Measurements from ENCODE around the gene PSENEN.

PSENEN gene

GRCh38 chr19:35780717-35781116, 35.3 kb downstream of the PSENEN start:
- H3K9me3 Mint-ChIP-seq = no peaks in the 10 kb centered on the region
- no peak overlapping the region for H3K27ac Mint-ChIP-seq
- no peaks in the 10 kb centered on the region for H3K27me3 Mint-ChIP-seq
- peaks cover 6% of the 10 kb centered on the region for H3K36me3 Mint-ChIP-seq (ENCODE audit: insufficient read depth)
- H3K4me3 Mint-ChIP-seq = no peak overlapping the region
- H3K4me1 Mint-ChIP-seq (ENCODE audit: low read depth in 2 of 2) = peaks cover 8 to 11% of the 10 kb centered on the region in 2 donors
- no peak for ATAC-seq (replicated peaks)
- DNase-seq = no peak

DNA sequence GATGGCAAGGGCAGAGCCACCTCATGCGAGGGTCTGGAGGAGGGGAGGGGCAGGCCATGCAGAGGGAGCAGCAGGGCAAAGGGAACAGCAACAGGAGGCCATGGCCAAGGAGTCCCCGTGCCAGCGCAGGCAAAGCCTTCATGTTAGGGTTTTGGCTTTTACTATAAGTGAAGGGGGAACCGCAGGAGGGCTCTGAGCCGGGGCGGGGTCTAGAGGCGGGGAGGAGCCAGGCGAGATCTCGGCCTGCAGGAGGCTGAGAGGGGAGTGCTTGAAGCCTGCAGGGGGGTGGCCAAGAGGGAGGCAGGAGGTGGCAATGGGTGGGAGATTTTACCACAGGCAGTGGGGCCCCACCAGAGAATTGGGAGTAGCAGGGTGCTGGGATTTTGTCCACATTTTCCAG, 36.2 kb downstream of the PSENEN start:
- no peaks in the 10 kb centered on the region for H3K27me3 Mint-ChIP-seq
- no peak overlapping the region for H3K27ac Mint-ChIP-seq

DNA sequence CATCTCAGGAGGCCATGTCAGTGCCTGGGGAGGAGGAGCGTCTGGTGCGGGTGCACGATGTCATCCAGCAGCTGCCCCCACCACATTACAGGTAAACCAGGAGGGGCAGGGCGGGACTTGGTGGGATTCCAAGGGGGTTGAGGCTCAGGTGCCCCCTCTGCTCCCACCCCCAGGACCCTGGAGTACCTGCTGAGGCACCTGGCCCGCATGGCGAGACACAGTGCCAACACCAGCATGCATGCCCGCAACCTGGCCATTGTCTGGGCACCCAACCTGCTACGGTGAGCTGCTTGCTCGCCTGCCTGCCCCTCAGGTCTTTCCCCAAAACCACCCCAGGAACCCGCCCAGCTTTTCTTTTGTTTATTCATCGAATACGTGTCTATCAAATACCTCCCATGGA, 37.1 kb downstream of the PSENEN start:
- no peaks in the 10 kb centered on the region for H3K9me3 Mint-ChIP-seq
- no peak overlapping the region for H3K4me3 Mint-ChIP-seq
- peak overlapping the region; percentile 14 to 15 for H3K27ac Mint-ChIP-seq
- ATAC-seq (replicated peaks) = no peak
- H3K4me1 Mint-ChIP-seq (ENCODE audit: low read depth in 2 of 2) = no peaks in the 10 kb centered on the region
- DNase-seq = no peak
- H3K27me3 Mint-ChIP-seq = no peaks in the 10 kb centered on the region
- H3K36me3 Mint-ChIP-seq (ENCODE audit: insufficient read depth) = peaks cover 6% of the 10 kb centered on the region

More for the DNA sequence above, 36.2 kb downstream of the PSENEN start:
- Mint-ChIP-seq H3K36me3 (ENCODE audit: insufficient read depth) (peaks cover 6% of the 10 kb centered on the region), H3K9me3 (no peaks in the 10 kb centered on the region), H3K4me1 (ENCODE audit: low read depth in 2 of 2) (peaks cover 3 to 4% of the 10 kb centered on the region in 2 donors), H3K4me3 (no peak overlapping the region)
- ATAC-seq (replicated peaks) (no peak), DNase-seq (no peak)

DNA sequence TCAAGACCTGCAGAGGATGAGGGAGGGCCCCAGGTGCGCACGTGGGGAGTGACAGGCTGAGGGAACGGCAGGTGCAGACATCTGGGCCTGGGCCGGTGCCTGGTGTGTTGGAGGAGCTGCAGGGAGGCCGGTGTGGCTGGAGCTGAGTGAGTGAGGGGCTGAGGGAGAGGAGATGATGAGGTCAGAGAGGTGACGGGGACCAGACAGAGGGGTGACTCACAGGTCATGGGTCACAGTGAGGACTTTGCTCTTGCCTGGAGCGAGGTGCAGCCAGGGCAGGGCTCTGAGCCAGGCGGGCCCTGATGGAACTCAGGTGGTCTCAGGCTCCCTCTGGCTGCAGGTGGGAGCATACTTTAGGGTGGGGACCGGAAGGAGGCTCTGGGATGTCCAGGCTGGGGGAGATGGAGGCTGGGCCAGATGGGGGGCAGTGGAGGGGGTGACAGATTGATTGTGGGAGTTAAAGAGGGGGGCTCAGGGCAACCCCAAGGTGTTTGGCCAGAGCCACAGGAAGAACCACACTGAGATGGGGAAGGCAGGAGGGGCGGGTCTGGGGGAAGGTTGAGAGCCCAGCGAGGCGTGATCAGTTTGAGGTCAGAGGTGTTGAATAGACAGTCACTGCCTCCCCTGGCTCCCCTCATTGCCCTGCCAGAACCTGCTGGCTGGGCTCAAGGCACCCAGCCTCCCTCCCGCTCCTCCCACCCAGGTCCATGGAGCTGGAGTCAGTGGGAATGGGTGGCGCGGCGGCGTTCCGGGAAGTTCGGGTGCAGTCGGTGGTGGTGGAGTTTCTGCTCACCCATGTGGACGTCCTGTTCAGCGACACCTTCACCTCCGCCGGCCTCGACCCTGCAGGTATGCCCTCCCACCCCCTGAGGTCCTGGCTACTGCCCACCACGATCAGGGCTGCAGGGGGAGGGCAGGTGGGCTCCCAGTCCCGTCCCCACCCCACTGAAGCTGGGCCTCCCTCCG, 38.3 kb downstream of the PSENEN start:
- Mint-ChIP-seq H3K4me3 (no peak overlapping the region), H3K9me3 (no peaks in the 10 kb centered on the region), H3K36me3 (ENCODE audit: insufficient read depth) (peaks cover 6% of the 10 kb centered on the region), H3K27ac (peak overlapping the region in 1 of 2 donors; percentile 14), H3K4me1 (ENCODE audit: low read depth in 2 of 2) (no peaks in the 10 kb centered on the region), H3K27me3 (no peaks in the 10 kb centered on the region)
- ATAC-seq (replicated peaks) (no peak), DNase-seq (no peak)

- no peak for ATAC-seq (replicated peaks)
- no peak overlapping the region for H3K4me3 Mint-ChIP-seq
These were observed 39.3 kb downstream of the PSENEN start for GRCh38 chr19:35784503-35785338.

GRCh38 chr19:35785339-35785627, 39.8 kb downstream of the PSENEN start:
- Mint-ChIP-seq H3K4me1 (ENCODE audit: low read depth in 2 of 2) (no peaks in the 10 kb centered on the region), H3K4me3 (no peak overlapping the region), H3K9me3 (no peaks in the 10 kb centered on the region), H3K27me3 (no peaks in the 10 kb centered on the region), H3K36me3 (ENCODE audit: insufficient read depth) (peaks cover 2% of the 10 kb centered on the region), H3K27ac (no peak overlapping the region)
- DNase-seq = no peak
- no peak for ATAC-seq (replicated peaks)

More at GRCh38 chr19:35784503-35785338, 39.3 kb downstream of the PSENEN start:
- H3K4me1 Mint-ChIP-seq (ENCODE audit: low read depth in 2 of 2) = no peaks in the 10 kb centered on the region
- no peaks in the 10 kb centered on the region for H3K9me3 Mint-ChIP-seq
- no peak for DNase-seq
- no peaks in the 10 kb centered on the region for H3K27me3 Mint-ChIP-seq
- H3K36me3 Mint-ChIP-seq (ENCODE audit: insufficient read depth) = peaks cover 3% of the 10 kb centered on the region
- no peak overlapping the region for H3K27ac Mint-ChIP-seq

GRCh38 chr19:35786299-35787160, 41.1 kb downstream of the PSENEN start:
- ATAC-seq (replicated peaks) (no peak), DNase-seq (no peak)
- Mint-ChIP-seq H3K4me1 (ENCODE audit: low read depth in 2 of 2) (no peaks in the 10 kb centered on the region), H3K36me3 (ENCODE audit: insufficient read depth) (no peaks in the 10 kb centered on the region), H3K27me3 (peaks cover 0 to 2% of the 10 kb centered on the region in 2 donors), H3K27ac (no peak overlapping the region), H3K9me3 (no peaks in the 10 kb centered on the region), H3K4me3 (no peak overlapping the region)

DNA sequence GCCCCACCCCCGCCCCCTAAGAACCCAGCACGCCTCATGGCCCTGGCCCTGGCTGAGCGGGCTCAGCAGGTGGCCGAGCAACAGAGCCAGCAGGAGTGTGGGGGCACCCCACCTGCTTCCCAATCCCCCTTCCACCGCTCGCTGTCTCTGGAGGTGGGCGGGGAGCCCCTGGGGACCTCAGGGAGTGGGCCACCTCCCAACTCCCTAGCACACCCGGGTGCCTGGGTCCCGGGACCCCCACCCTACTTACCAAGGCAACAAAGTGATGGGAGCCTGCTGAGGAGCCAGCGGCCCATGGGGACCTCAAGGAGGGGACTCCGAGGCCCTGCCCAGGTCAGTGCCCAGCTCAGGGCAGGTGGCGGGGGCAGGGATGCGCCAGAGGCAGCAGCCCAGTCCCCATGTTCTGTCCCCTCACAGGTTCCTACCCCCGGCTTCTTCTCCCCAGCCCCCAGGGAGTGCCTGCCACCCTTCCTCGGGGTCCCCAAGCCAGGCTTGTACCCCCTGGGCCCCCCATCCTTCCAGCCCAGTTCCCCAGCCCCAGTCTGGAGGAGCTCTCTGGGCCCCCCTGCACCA, 41.9 kb downstream of the PSENEN start:
- no peak for ATAC-seq (replicated peaks)
- Mint-ChIP-seq H3K4me1 (ENCODE audit: low read depth in 2 of 2) (no peaks in the 10 kb centered on the region), H3K4me3 (no peak overlapping the region), H3K27ac (no peak overlapping the region), H3K9me3 (no peaks in the 10 kb centered on the region), H3K36me3 (ENCODE audit: insufficient read depth) (no peaks in the 10 kb centered on the region), H3K27me3 (peaks cover 0 to 9% of the 10 kb centered on the region in 2 donors)
- no peak for DNase-seq

DNA sequence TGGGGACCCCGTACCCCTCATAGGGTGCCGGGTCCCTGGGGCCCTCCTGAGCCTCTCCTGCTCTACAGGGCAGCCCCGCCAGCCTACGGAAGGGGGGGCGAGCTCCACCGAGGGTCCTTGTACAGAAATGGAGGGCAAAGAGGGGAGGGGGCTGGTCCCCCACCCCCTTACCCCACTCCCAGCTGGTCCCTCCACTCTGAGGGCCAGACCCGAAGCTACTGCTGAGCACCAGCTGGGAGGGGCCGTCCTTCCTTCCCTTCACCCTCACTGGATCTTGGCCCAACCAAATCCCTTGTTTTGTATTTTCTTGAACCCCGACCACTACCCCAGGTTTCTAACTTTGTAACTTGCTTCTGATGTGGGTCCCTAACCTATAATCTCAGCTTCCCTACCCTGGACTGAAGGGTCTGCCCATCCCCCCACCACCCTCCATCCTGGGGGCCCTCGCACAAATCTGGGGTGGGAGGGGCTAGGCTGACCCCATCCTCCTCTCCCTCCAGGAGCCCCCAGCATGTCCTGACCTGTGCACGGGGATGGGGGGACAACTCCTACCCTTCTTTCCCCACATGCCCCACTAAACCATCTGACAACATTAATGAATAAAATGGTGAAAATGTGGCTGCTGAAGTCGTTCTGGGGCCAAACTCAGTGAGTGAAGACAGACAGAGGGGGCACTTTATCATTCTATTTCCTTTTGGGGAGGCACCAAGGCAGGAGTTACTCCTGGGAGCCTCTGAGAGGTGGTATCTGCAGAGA, 42.9 kb downstream of the PSENEN start:
- Mint-ChIP-seq H3K9me3 (no peaks in the 10 kb centered on the region), H3K4me3 (no peak overlapping the region), H3K27me3 (peaks cover 0 to 20% of the 10 kb centered on the region in 2 donors), H3K36me3 (ENCODE audit: insufficient read depth) (no peaks in the 10 kb centered on the region), H3K27ac (no peak overlapping the region), H3K4me1 (ENCODE audit: low read depth in 2 of 2) (no peaks in the 10 kb centered on the region)
- ATAC-seq (replicated peaks) (no peak), DNase-seq (no peak)

DNA sequence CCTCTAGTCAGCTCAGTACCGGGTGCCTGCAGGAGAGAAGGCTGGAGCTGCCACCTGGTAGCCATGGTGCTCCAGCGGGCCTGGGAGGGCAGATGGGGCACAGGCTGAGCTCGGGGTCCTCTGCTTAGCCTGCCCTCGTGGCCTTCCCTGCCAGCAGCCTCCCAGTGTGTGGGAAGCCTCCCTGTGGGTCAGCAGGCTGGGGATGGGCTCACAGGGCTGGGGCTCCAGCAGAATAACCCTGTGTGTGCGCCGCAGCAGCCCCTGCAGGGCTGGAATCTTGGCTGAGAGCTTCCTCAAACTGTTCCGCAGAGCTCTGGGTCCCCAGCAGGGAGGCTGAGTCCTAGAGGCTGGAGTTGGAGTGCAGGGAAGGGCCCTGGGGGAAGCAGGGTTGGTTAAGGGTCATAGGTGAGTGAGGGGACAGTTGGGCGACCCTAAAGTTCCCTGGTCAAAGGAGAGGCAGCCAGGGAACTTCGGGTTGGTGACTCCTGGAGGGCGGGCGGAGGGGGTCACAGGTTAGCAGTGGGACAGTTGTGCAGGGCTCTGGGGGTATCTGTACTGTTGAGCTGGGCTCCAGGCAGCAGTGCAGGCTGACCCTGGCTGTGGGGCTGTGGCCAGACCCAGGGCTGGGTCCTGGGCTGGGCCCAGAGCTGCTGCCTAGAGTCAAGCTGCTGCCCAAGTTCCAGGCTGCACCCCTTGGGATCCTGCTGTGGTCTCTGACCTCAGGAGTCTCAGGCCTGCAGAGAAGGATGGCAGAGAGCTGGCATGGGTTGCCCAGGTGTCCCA, 43.9 kb downstream of the PSENEN start:
- H3K27me3 Mint-ChIP-seq = peaks cover 7 to 30% of the 10 kb centered on the region in 2 donors
- ATAC-seq (replicated peaks) = no peak
- no peak overlapping the region for H3K4me3 Mint-ChIP-seq
- no peaks in the 10 kb centered on the region for H3K36me3 Mint-ChIP-seq (ENCODE audit: insufficient read depth)
- no peak for DNase-seq
- no peaks in the 10 kb centered on the region for H3K4me1 Mint-ChIP-seq (ENCODE audit: low read depth in 2 of 2)
- H3K9me3 Mint-ChIP-seq = no peaks in the 10 kb centered on the region
- no peak overlapping the region for H3K27ac Mint-ChIP-seq

GRCh38 chr19:35789978-35790944, 44.8 kb downstream of the PSENEN start:
- H3K9me3 Mint-ChIP-seq = no peaks in the 10 kb centered on the region
- DNase-seq = no peak
- no peak for ATAC-seq (replicated peaks)
- H3K27me3 Mint-ChIP-seq = peaks cover 7 to 30% of the 10 kb centered on the region in 2 donors
- no peaks in the 10 kb centered on the region for H3K4me1 Mint-ChIP-seq (ENCODE audit: low read depth in 2 of 2)
- no peaks in the 10 kb centered on the region for H3K36me3 Mint-ChIP-seq (ENCODE audit: insufficient read depth)
- no peak overlapping the region for H3K4me3 Mint-ChIP-seq
- no peak overlapping the region for H3K27ac Mint-ChIP-seq
